Measurements from ENCODE around the gene HPSE2. TPM values are rescaled to one million over a fixed set of nuclear protein-coding genes. Genes with fewer than 3 reads are reported as not detected.
"Not testable (repeated sequence)": the region's sequence is repeated elsewhere in the genome, so short reads cannot be mapped to it uniquely, and the experiment has no call there.

HPSE2 gene
- total RNA-seq, 1 experiment from 2014 or later = 0.20 TPM

DNA sequence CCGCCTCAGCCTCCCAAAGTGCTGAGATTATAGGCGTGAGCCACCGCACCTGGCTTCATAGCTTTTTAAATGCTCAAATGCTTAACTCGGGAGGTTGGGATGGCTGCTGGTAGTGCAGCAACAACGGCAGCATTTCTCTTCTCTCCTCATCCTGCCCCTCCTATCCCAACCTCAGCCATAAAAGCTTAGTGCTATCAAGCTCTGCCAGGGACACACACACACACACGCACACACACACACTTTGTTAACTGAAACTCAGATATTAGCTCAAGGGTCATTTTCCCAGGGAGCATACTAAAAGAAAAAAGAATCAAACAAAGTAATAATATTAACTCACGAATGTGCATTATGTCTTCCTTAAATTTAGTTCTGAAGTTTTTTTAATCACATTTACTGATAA, 725.9 kb downstream of the HPSE2 start:
- no peak overlapping the region for H4K5ac ChIP-seq (ENCODE audit: insufficient read length, low read depth, low read length)
- no peak overlapping the region for H3K4me2 ChIP-seq (ENCODE audit: insufficient read depth, insufficient read length, low read length)
- WGBS (ENCODE audit: extremely low coverage, insufficient read length, low lambda C conversion rate) = no CpG with 5 or more reads among the region's 7 CpGs
- no peak overlapping the region for H4K8ac ChIP-seq (replicated peaks; ENCODE audit: insufficient read length, low read depth, low read length)
- H2AFZ ChIP-seq (ENCODE audit: low read length) = no peak overlapping the region
- no peak overlapping the region for H3K14ac ChIP-seq (ENCODE audit: insufficient read depth, low read length)
- Mint-ChIP-seq H3K27me3 (ENCODE audit: low read depth) (no peaks in the 10 kb centered on the region), H3K36me3 (ENCODE audit: insufficient read depth in 1 of 3, low read depth in 3 of 3) (no peaks in the 10 kb centered on the region), H3K4me1 (peaks cover 7 to 11% of the 10 kb centered on the region in 2 experiments), H3K4me3 (no peak overlapping the region), H3K27ac (no peak overlapping the region), H3K9me3 (no peaks in the 10 kb centered on the region; a peak in 1 of 5 replicates)
- H3K27ac ChIP-seq (ENCODE audit: insufficient read length, low read depth, low read length) = no peak overlapping the region
- TF ChIP-seq, protein P1, sequence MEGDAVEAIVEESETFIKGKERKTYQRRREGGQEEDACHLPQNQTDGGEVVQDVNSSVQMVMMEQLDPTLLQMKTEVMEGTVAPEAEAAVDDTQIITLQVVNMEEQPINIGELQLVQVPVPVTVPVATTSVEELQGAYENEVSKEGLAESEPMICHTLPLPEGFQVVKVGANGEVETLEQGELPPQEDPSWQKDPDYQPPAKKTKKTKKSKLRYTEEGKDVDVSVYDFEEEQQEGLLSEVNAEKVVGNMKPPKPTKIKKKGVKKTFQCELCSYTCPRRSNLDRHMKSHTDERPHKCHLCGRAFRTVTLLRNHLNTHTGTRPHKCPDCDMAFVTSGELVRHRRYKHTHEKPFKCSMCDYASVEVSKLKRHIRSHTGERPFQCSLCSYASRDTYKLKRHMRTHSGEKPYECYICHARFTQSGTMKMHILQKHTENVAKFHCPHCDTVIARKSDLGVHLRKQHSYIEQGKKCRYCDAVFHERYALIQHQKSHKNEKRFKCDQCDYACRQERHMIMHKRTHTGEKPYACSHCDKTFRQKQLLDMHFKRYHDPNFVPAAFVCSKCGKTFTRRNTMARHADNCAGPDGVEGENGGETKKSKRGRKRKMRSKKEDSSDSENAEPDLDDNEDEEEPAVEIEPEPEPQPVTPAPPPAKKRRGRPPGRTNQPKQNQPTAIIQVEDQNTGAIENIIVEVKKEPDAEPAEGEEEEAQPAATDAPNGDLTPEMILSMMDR (conservative IDR thresholded peaks at IDR 0.05) = no peak
- H2AK5ac ChIP-seq (ENCODE audit: insufficient read length, low read length) = no peak overlapping the region
- H3K18ac ChIP-seq (ENCODE audit: insufficient read length, low read depth, low read length) = no peak overlapping the region
- H3K79me2 ChIP-seq (ENCODE audit: insufficient read depth, low read length) = no peaks in the 10 kb centered on the region
- H3K79me1 ChIP-seq (ENCODE audit: insufficient read depth, low read depth, low read length, poor library complexity, severe bottlenecking) = no peaks in the 10 kb centered on the region
- H3K4ac ChIP-seq (ENCODE audit: low read depth, low read length) = no peak overlapping the region
- H4K20me1 ChIP-seq (ENCODE audit: control insufficient read depth, insufficient read depth, insufficient read length) = no peaks in the 10 kb centered on the region
- H2BK120ac ChIP-seq (ENCODE audit: low read depth, low read length, poor library complexity, severe bottlenecking) = no peak overlapping the region
- DNase-seq = no peak
- no peak overlapping the region for H3K56ac ChIP-seq (ENCODE audit: insufficient read length, low read depth, low read length)
- no peak overlapping the region for H4K91ac ChIP-seq (ENCODE audit: insufficient read length, low read depth, low read length)
- H3K9me3 ChIP-seq (ENCODE audit: control insufficient read depth, low read depth, low read length) = no peaks in the 10 kb centered on the region
- no peaks in the 10 kb centered on the region for H3K23me2 ChIP-seq (ENCODE audit: insufficient read length, low read depth, low read length, poor library complexity, severe bottlenecking)
- H2BK20ac ChIP-seq (ENCODE audit: low read depth, low read length, poor library complexity, severe bottlenecking) = no peak overlapping the region
- no peak overlapping the region for H2BK15ac ChIP-seq (ENCODE audit: low read depth, low read length)
- no peak overlapping the region for H2BK12ac ChIP-seq (ENCODE audit: insufficient read length, low read depth, low read length)
- no peaks in the 10 kb centered on the region; the same call in 1 of the 2 replicates for H3K4me1 ChIP-seq (ENCODE audit: insufficient read depth, low read length)
- H3K9ac ChIP-seq (ENCODE audit: extremely low read depth, insufficient read length, low read length) = no peak overlapping the region
- no peaks in the 10 kb centered on the region for H3K27me3 ChIP-seq (ENCODE audit: insufficient read depth, low read length)
- no peak overlapping the region for H3K23ac ChIP-seq (ENCODE audit: insufficient read length, low read depth, low read length)
- H3T11ph ChIP-seq (ENCODE audit: low read length) = no peak overlapping the region
- H2BK5ac ChIP-seq (ENCODE audit: insufficient read length, low read length) = no peak overlapping the region

DNA sequence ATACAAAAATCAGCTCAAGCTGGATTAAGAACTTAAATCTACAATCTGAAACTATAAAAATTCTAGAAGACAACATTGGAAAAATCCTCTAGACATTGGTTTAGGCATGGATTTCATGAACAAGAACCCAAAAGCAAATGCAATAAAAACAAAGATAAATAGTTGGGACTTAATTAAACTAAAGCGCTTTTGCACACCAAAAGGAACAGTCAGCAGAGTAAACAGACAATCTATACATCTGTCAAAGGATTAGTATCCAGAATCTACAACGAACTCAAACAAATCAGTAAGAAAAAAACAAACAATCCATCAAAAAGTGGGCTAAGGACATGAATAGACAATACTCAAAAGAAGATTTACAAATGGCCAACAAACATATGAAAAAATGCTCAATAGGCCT, 733.1 kb downstream of the HPSE2 start:
- H3K9me3 ChIP-seq (ENCODE audit: control insufficient read depth, low read depth, low read length); H3K18ac ChIP-seq (ENCODE audit: insufficient read length, low read depth, low read length); H3K27me3 ChIP-seq (ENCODE audit: insufficient read depth, low read length); H3K36me3 Mint-ChIP-seq (ENCODE audit: insufficient read depth in 1 of 3, low read depth in 3 of 3); H2BK120ac ChIP-seq (ENCODE audit: low read depth, low read length, poor library complexity, severe bottlenecking); H3K4me1 ChIP-seq (ENCODE audit: insufficient read depth, low read length); H2BK20ac ChIP-seq (ENCODE audit: low read depth, low read length, poor library complexity, severe bottlenecking); H3K23me2 ChIP-seq (ENCODE audit: insufficient read length, low read depth, low read length, poor library complexity, severe bottlenecking); H2AFZ ChIP-seq (ENCODE audit: low read length); H4K5ac ChIP-seq (ENCODE audit: insufficient read length, low read depth, low read length); H3K4me3 Mint-ChIP-seq; H4K8ac ChIP-seq (replicated peaks; ENCODE audit: insufficient read length, low read depth, low read length); H3T11ph ChIP-seq (ENCODE audit: low read length); H4K91ac ChIP-seq (ENCODE audit: insufficient read length, low read depth, low read length); H3K56ac ChIP-seq (ENCODE audit: insufficient read length, low read depth, low read length); H3K27ac Mint-ChIP-seq; H2BK15ac ChIP-seq (ENCODE audit: low read depth, low read length); H3K27ac ChIP-seq (ENCODE audit: insufficient read length, low read depth, low read length); H3K4ac ChIP-seq (ENCODE audit: low read depth, low read length); H3K23ac ChIP-seq (ENCODE audit: insufficient read length, low read depth, low read length); H2BK5ac ChIP-seq (ENCODE audit: insufficient read length, low read length); H3K9ac ChIP-seq (ENCODE audit: extremely low read depth, insufficient read length, low read length); H3K79me1 ChIP-seq (ENCODE audit: insufficient read depth, low read depth, low read length, poor library complexity, severe bottlenecking); H3K4me2 ChIP-seq (ENCODE audit: insufficient read depth, insufficient read length, low read length); H3K27me3 Mint-ChIP-seq (ENCODE audit: low read depth); H3K79me2 ChIP-seq (ENCODE audit: insufficient read depth, low read length); H2AK5ac ChIP-seq (ENCODE audit: insufficient read length, low read length); DNase-seq; H3K14ac ChIP-seq (ENCODE audit: insufficient read depth, low read length); H4K20me1 ChIP-seq (ENCODE audit: control insufficient read depth, insufficient read depth, insufficient read length); H2BK12ac ChIP-seq (ENCODE audit: insufficient read length, low read depth, low read length): not testable (repeated sequence)
- WGBS (ENCODE audit: extremely low coverage, insufficient read length, low lambda C conversion rate) = no CpG with 5 or more reads among the region's 2 CpGs
- Mint-ChIP-seq H3K4me1 (peaks cover 7 to 12% of the 10 kb centered on the region in 2 experiments), H3K9me3 (peaks cover 5 to 18% of the 10 kb centered on the region in 2 experiments; a peak in 4 of 5 replicates)
